Trophoblast cell (in vitro differentiated cells and primary cell): Measurements from ENCODE around the gene GPRC5B.

ENCODE experiments used
- DNase-seq, 2 donors: peaks; one replicate each; pipeline ENCODE4 v3.0.0-alpha.2; 2016
- H2AFZ ChIP-seq: 2 replicates; pipeline ENCODE4 v1.6.1; 2013; ENCODE audit warnings: low read length, moderate library complexity, mild to moderate bottlenecking; ENCODE audit not compliant: insufficient read depth, poor library complexity
- H2AK5ac ChIP-seq: 2 replicates; pipeline ENCODE4 v1.6.1; 2013; ENCODE audit warnings: mild to moderate bottlenecking, low read length
- H2BK120ac ChIP-seq: 2 replicates; pipeline ENCODE4 v1.6.1; 2013; ENCODE audit warnings: low read length, mild to moderate bottlenecking, moderate library complexity; ENCODE audit not compliant: insufficient read depth, poor library complexity
- H2BK12ac ChIP-seq: 2 replicates; pipeline ENCODE4 v1.6.1; 2013; ENCODE audit warnings: mild to moderate bottlenecking, low read length, moderate library complexity
- H2BK5ac ChIP-seq: 2 replicates; pipeline ENCODE4 v1.6.1; 2013; ENCODE audit warnings: low read length, low read depth, moderate library complexity, mild to moderate bottlenecking; ENCODE audit not compliant: poor library complexity
- H3K14ac ChIP-seq: 2 replicates; pipeline ENCODE4 v1.6.1; 2013; ENCODE audit warnings: mild to moderate bottlenecking, low read length
- H3K18ac ChIP-seq: 2 replicates; pipeline ENCODE4 v1.6.1; 2013; ENCODE audit warnings: mild to moderate bottlenecking, low read length
- H3K23ac ChIP-seq: 2 replicates; pipeline ENCODE4 v1.6.1; 2013; ENCODE audit warnings: low read length
- H3K27ac ChIP-seq: 2 replicates; pipeline ENCODE4 v1.5.1; 2013; ENCODE audit warnings: low read depth, mild to moderate bottlenecking, inconsistent platforms, low read length, moderate library complexity
- H3K27me3 ChIP-seq: 2 replicates; pipeline ENCODE4 v1.6.1; 2013; ENCODE audit warnings: inconsistent platforms, mild to moderate bottlenecking, low read length, moderate library complexity; ENCODE audit not compliant: insufficient read depth
- H3K36me3 ChIP-seq, 2 experiments: 1 replicate in 1 of 2; 2 replicates in 1 of 2; pipeline ENCODE4 v1.6.1; 2013; ENCODE audit warnings: low read length in 2 of 2, mild to moderate bottlenecking in 2 of 2, moderate library complexity in 1 of 2; ENCODE audit not compliant: insufficient read depth in 2 of 2, control insufficient read depth in 1 of 2
- H3K4ac ChIP-seq: 2 replicates; pipeline ENCODE4 v1.6.1; 2013; ENCODE audit warnings: low read depth, mild to moderate bottlenecking, low read length, moderate library complexity
- H3K4me1 ChIP-seq, 2 experiments: 1 replicate in 1 of 2; 2 replicates in 1 of 2; pipeline ENCODE4 v1.6.1; 2013; ENCODE audit warnings: low read length in 2 of 2, mild to moderate bottlenecking in 2 of 2, moderate library complexity in 1 of 2; ENCODE audit not compliant: insufficient read depth in 2 of 2, control insufficient read depth in 1 of 2
- H3K4me2 ChIP-seq: 2 replicates; pipeline ENCODE4 v1.6.1; 2013; ENCODE audit warnings: inconsistent platforms, mild to moderate bottlenecking, low read length, moderate library complexity
- H3K4me3 ChIP-seq: 2 replicates; pipeline ENCODE4 v1.5.1; 2013; ENCODE audit warnings: mild to moderate bottlenecking, low read depth, low read length, inconsistent platforms
- H3K79me1 ChIP-seq: one replicate; pipeline ENCODE4 v1.6.1; 2013; ENCODE audit warnings: low read length
- H3K79me2 ChIP-seq: 2 replicates; pipeline ENCODE4 v1.6.1; 2013; ENCODE audit warnings: low read length, mild to moderate bottlenecking; ENCODE audit not compliant: control insufficient read depth, insufficient read depth, poor library complexity
- H3K9ac ChIP-seq: 2 replicates; pipeline ENCODE4 v1.6.1; 2013; ENCODE audit warnings: mild to moderate bottlenecking, low read length
- H3K9me3 ChIP-seq: 2 replicates; pipeline ENCODE4 v1.6.1; 2013; ENCODE audit warnings: low read depth, mild to moderate bottlenecking, control low read depth, inconsistent platforms, low read length; ENCODE audit not compliant: insufficient read depth
- H4K12ac ChIP-seq: 2 replicates; pipeline ENCODE4 v1.6.1; 2013; ENCODE audit warnings: low read depth, mild to moderate bottlenecking, low read length, moderate library complexity
- H4K8ac ChIP-seq: 2 replicates; pipeline ENCODE4 v1.6.1; 2013; ENCODE audit warnings: low read depth, mild to moderate bottlenecking, low read length, moderate library complexity
- H4K91ac ChIP-seq: one replicate; pipeline ENCODE4 v1.6.1; 2013; ENCODE audit warnings: low read depth, mild to moderate bottlenecking, low read length, moderate library complexity
- WGBS: extraction: QIAGEN DNeasy Blood & Tissue Kit; methylation state at CpG from one replicate; pipeline ENCODE4 v1.1.7; 2013; ENCODE audit warnings: missing lambda C conversion rate; ENCODE audit not compliant: insufficient read length, insufficient coverage; ENCODE audit errors: extremely low coverage; 5-methylcytosine and 5-hydroxymethylcytosine counted together

Gene GPRC5B

DNA sequence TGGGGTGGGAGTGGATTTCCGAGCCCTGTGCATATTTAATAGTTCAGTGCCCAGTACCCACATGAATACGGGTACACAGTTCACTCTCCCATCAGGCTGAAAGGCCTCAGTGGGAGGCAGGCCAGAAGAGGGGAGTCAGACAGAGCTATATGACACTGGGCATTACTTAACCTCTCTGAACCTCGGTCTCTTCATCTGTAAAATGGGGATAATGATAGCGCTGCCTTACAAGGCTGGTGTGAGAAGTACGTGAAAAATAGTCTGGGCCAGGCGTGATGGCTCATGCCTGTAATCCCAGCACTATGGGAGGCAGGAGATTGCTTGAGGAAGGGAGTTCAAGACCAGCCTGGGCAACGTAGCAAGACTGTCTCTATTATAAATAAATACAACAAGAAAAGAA is 3.6 kb downstream of the GPRC5B start:
- no peak overlapping the region for H2AFZ ChIP-seq
- H3K79me1 ChIP-seq = peaks cover 8% of the 10 kb centered on the region
- no peak overlapping the region for H3K18ac ChIP-seq
- no peak for DNase-seq
- H2BK12ac ChIP-seq = no peak overlapping the region
- WGBS = no CpG with 5 or more reads among the region's 7 CpGs
- H3K4me1 ChIP-seq = peaks cover 1 to 9% of the 10 kb centered on the region in 2 experiments
- no peak overlapping the region for H2BK5ac ChIP-seq
- no peak overlapping the region for H4K8ac ChIP-seq
- H3K4me2 ChIP-seq = no peak overlapping the region
- no peak overlapping the region for H2AK5ac ChIP-seq
- H3K79me2 ChIP-seq = peaks cover 4% of the 10 kb centered on the region
- H2BK120ac ChIP-seq = no peak overlapping the region
- H3K27me3 ChIP-seq = no peaks in the 10 kb centered on the region
- no peaks in the 10 kb centered on the region for H3K36me3 ChIP-seq
- no peak overlapping the region for H3K4ac ChIP-seq
- H3K14ac ChIP-seq = no peak overlapping the region
- H3K9ac ChIP-seq = no peak overlapping the region
- no peak overlapping the region for H3K23ac ChIP-seq
- H3K4me3 ChIP-seq = no peak overlapping the region
- H3K9me3 ChIP-seq = peaks cover 5% of the 10 kb centered on the region
- no peak overlapping the region for H3K27ac ChIP-seq
- H4K91ac ChIP-seq = no peak overlapping the region
- H4K12ac ChIP-seq = no peak overlapping the region

DNA sequence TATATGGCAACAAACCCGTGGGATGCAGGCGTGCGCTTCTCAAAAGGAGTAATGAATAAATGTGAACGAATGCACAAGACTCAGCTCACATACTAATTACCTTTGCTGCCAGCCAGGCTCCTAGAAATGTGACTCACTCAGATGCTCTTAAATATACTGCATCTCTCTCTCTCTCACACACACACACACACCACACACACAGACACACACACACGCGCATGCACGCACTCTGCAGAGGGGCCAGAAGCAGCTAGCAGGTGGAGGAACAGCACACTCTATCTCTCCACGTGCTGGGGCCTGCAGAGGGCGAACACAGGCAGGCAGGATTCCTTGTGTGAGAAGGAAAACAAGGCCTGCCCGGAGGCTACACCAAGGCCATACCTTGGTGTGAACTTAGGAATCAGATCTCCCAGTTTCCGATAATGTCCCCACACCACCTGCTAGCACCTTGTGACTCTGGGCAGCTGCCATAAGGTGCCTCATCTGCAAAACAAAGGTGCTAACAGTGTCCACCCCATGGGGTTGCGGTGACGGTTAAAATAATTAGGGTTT is 5.3 kb downstream of the GPRC5B start:
- Histone ChIP-seq H2BK5ac (no peak overlapping the region), H3K79me2 (peaks cover 4% of the 10 kb centered on the region), H3K36me3 (peaks cover 0 to 2% of the 10 kb centered on the region in 2 experiments), H2BK12ac (no peak overlapping the region), H3K23ac (no peak overlapping the region), H3K27ac (no peak overlapping the region), H2AK5ac (no peak overlapping the region), H3K4me2 (no peak overlapping the region), H3K4ac (no peak overlapping the region), H3K79me1 (peaks cover 5% of the 10 kb centered on the region), H3K4me3 (no peak overlapping the region), H2AFZ (no peak overlapping the region), H4K12ac (no peak overlapping the region), H2BK120ac (no peak overlapping the region), H3K9ac (no peak overlapping the region), H3K4me1 (peaks cover 1 to 9% of the 10 kb centered on the region in 2 experiments), H3K18ac (no peak overlapping the region), H4K8ac (no peak overlapping the region), H3K14ac (no peak overlapping the region), H3K27me3 (no peaks in the 10 kb centered on the region), H4K91ac (no peak overlapping the region), H3K9me3 (no peaks in the 10 kb centered on the region)
- peak; percentile 44 to 65 for DNase-seq
- WGBS = no CpG with 5 or more reads among the region's 13 CpGs

GRCh38 chr16:19878757-19879156 is 5.9 kb downstream of the GPRC5B start:
- Histone ChIP-seq H3K9me3 (no peaks in the 10 kb centered on the region), H3K4me2 (no peak overlapping the region), H3K4me1 (peaks cover 1 to 9% of the 10 kb centered on the region in 2 experiments), H2AK5ac (no peak overlapping the region), H3K4ac (no peak overlapping the region), H2AFZ (no peak overlapping the region), H3K27me3 (no peaks in the 10 kb centered on the region), H2BK120ac (no peak overlapping the region), H3K14ac (no peak overlapping the region), H3K36me3 (peaks cover 0 to 2% of the 10 kb centered on the region in 2 experiments), H3K79me1 (peaks cover 4% of the 10 kb centered on the region), H3K18ac (no peak overlapping the region), H2BK12ac (no peak overlapping the region), H2BK5ac (no peak overlapping the region), H3K27ac (no peak overlapping the region), H4K91ac (no peak overlapping the region), H3K79me2 (peaks cover 2% of the 10 kb centered on the region), H3K23ac (no peak overlapping the region), H4K12ac (no peak overlapping the region), H3K4me3 (no peak overlapping the region), H3K9ac (no peak overlapping the region), H4K8ac (no peak overlapping the region)
- WGBS = no CpG with 5 or more reads among the region's 11 CpGs
- DNase-seq = no peak

DNA sequence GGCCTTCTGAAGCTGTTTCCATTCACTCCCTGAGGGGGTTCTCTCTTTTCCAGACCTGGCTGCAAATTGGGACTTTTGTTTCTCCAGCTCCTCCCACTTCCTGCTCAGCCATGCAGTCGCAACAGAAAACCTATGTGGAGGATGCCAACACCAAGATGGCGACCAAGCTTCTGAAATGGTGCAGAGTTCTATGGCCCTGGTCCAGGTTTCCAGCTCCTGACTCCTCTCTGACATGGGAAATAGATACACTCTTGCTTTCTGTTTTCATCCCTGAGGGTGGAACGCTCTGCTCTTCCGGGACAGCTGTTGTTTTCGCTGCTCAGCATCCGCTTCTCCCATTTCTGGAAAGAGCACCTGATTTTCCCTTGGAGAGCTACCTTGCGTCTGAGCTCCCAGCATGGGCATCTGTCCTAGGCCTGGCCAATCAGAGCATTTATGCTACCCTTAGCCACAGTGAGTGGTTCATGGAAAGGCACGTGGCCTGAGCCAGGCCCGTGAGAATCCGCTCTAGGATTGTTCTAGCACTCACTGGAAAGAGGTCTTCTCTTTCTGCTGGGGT is 8.1 kb downstream of the GPRC5B start:
- Histone ChIP-seq H3K79me2 (no peaks in the 10 kb centered on the region), H3K14ac (no peak overlapping the region), H4K8ac (no peak overlapping the region), H2BK5ac (no peak overlapping the region), H3K27me3 (no peaks in the 10 kb centered on the region), H3K9ac (no peak overlapping the region), H2BK12ac (no peak overlapping the region), H3K18ac (no peak overlapping the region), H3K9me3 (no peaks in the 10 kb centered on the region), H3K23ac (no peak overlapping the region), H3K4me1 (peaks cover 0 to 6% of the 10 kb centered on the region in 2 experiments), H4K91ac (no peak overlapping the region), H2BK120ac (no peak overlapping the region), H3K4ac (no peak overlapping the region), H3K4me3 (no peak overlapping the region), H4K12ac (no peak overlapping the region), H3K4me2 (no peak overlapping the region), H3K36me3 (peaks cover 12 to 13% of the 10 kb centered on the region in 2 experiments), H2AFZ (no peak overlapping the region), H3K27ac (no peak overlapping the region), H2AK5ac (no peak overlapping the region), H3K79me1 (no peaks in the 10 kb centered on the region)
- DNase-seq = no peak
- WGBS = no CpG with 5 or more reads among the region's 10 CpGs
